ENCODE results near the gene PLEKHA7.

PLEKHA7 gene

GRCh38 chr11:17010851-17011420, 3.3 kb downstream of the PLEKHA7 start:
- TF ChIP-seq TSHZ2 (CRISPR knock-in tag; IDR thresholded peaks at IDR 0.05): no peak
- no peak for TF ChIP-seq OSR1 (CRISPR knock-in tag; IDR thresholded peaks at IDR 0.05)
- no peak for TF ChIP-seq BACH2 (CRISPR knock-in tag; IDR thresholded peaks at IDR 0.05; ENCODE audit: borderline replicate concordance)
- no peak for TF ChIP-seq TOX (CRISPR knock-in tag; IDR thresholded peaks at IDR 0.05; ENCODE audit: borderline replicate concordance)
- no peak for TF ChIP-seq SNAI2 (CRISPR knock-in tag; IDR thresholded peaks at IDR 0.05)
- no peak for TF ChIP-seq TCF4 (CRISPR knock-in tag; IDR thresholded peaks at IDR 0.05; ENCODE audit: borderline replicate concordance)
- TF ChIP-seq CSDC2 (CRISPR knock-in tag; IDR thresholded peaks at IDR 0.05): no peak
- TF ChIP-seq ZFP3 (CRISPR knock-in tag; IDR thresholded peaks at IDR 0.05): no peak
- TF ChIP-seq ZFP30 (CRISPR knock-in tag; IDR thresholded peaks at IDR 0.05): no peak
- no peak for TF ChIP-seq RARB (CRISPR knock-in tag; IDR thresholded peaks at IDR 0.05)
- TF ChIP-seq PPARA (CRISPR knock-in tag; IDR thresholded peaks at IDR 0.05; ENCODE audit: borderline replicate concordance): no peak
- TF ChIP-seq ARNTL (CRISPR knock-in tag; IDR thresholded peaks at IDR 0.05; ENCODE audit: borderline replicate concordance, low read depth): no peak
- no peak for TF ChIP-seq POU6F1 (CRISPR knock-in tag; IDR thresholded peaks at IDR 0.05; ENCODE audit: borderline replicate concordance, low read depth)
- no peak for TF ChIP-seq ZNF70 (CRISPR knock-in tag; IDR thresholded peaks at IDR 0.05)
- TF ChIP-seq PATZ1 (CRISPR knock-in tag; IDR thresholded peaks at IDR 0.05; ENCODE audit: borderline replicate concordance): no peak
- TF ChIP-seq ZC3H10 (CRISPR knock-in tag; IDR thresholded peaks at IDR 0.05): no peak
- no peak for TF ChIP-seq GLIS3 (CRISPR knock-in tag; IDR thresholded peaks at IDR 0.05)
- no peak for ATAC-seq

DNA sequence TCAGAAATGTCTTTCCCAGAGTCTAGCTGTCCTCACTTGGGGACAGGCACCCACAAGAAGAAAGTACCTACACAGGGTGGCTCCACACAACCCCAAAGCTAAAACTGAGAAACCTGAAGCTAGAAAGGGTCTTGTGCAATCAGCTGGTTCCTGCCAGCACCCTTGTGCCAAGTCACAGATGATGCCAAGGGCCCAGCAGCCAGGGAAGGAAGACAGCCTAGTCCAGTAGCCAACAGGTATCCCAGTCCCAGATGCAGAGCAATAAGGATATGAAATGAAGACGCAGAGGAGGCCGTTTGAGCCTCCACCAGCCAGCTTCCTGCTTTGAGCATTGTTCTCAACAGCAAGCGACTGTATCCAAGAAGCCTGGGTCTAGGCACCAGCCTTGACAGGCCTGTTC, 6.1 kb downstream of the PLEKHA7 start:
- no peak for ATAC-seq
- TF ChIP-seq CSDC2 (CRISPR knock-in tag; IDR thresholded peaks at IDR 0.05) (no peak), RARB (CRISPR knock-in tag; IDR thresholded peaks at IDR 0.05) (no peak)

DNA sequence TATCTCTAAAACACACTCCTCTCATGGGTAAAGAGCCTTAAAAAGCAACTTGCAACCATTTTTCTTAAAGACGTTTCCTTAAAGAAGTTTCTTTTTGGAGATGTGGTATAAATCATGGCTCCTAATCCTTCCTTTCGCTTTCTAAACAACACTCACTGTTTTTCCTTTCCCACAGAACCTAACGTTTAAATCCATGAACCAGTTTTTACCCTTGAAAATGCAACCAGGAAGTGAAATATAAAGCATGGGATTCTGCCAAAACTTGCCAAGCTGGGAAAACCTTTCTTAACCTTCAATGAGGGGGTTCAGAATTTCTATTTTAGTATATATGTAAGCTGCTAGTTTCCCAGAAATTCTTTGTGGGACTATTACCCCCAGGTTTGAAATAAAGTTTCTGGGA, 8.6 kb downstream of the PLEKHA7 start:
- TF ChIP-seq PATZ1 (CRISPR knock-in tag; IDR thresholded peaks at IDR 0.05; ENCODE audit: borderline replicate concordance) (no peak), CREB5 (CRISPR knock-in tag; IDR thresholded peaks at IDR 0.05; ENCODE audit: low read depth) (no peak), GLIS3 (CRISPR knock-in tag; IDR thresholded peaks at IDR 0.05) (no peak), PPARA (CRISPR knock-in tag; IDR thresholded peaks at IDR 0.05; ENCODE audit: borderline replicate concordance) (no peak), TCF4 (CRISPR knock-in tag; IDR thresholded peaks at IDR 0.05; ENCODE audit: borderline replicate concordance) (no peak), ZFP3 (CRISPR knock-in tag; IDR thresholded peaks at IDR 0.05) (no peak), ZC3H10 (CRISPR knock-in tag; IDR thresholded peaks at IDR 0.05) (no peak), TSHZ2 (CRISPR knock-in tag; IDR thresholded peaks at IDR 0.05) (no peak), ARNTL (CRISPR knock-in tag; IDR thresholded peaks at IDR 0.05; ENCODE audit: borderline replicate concordance, low read depth) (no peak), SNAI2 (CRISPR knock-in tag; IDR thresholded peaks at IDR 0.05) (no peak), ZNF70 (CRISPR knock-in tag; IDR thresholded peaks at IDR 0.05) (no peak), ZNF8 (CRISPR knock-in tag; IDR thresholded peaks at IDR 0.05) (no peak), ISL1 (CRISPR knock-in tag; IDR thresholded peaks at IDR 0.05) (no peak), POU6F1 (CRISPR knock-in tag; IDR thresholded peaks at IDR 0.05; ENCODE audit: borderline replicate concordance, low read depth) (no peak), ZNF565 (CRISPR knock-in tag; conservative IDR thresholded peaks at IDR 0.05; ENCODE audit: low read depth) (no peak), ESRRG (CRISPR knock-in tag; IDR thresholded peaks at IDR 0.05) (no peak), RARB (CRISPR knock-in tag; IDR thresholded peaks at IDR 0.05) (no peak)
- no peak for ATAC-seq

All from SK-N-SH treated with all-trans-retinoic acid at 6 μM for 48 hours (cell line).